Right ventricle myocardium superior (tissue), 1 donor: ENCODE measurements around the gene RNASEH1. TPM values are rescaled to one million over a fixed set of nuclear protein-coding genes. Genes with fewer than 3 reads are reported as not detected.
A peak's percentile ranks its signal among the peaks of the same experiment; 100 is the strongest.
"Not testable (repeated sequence)": the region's sequence is repeated elsewhere in the genome, so short reads cannot be mapped to it uniquely, and the experiment has no call there.

Experiments used
- ATAC-seq: fragments of 200-7000 bp; cut with Tn5 transposase; one replicate; pipeline ENCODE4 v1.9.1; 2020; ENCODE audit warnings: mild to moderate bottlenecking; ENCODE audit not compliant: poor library complexity
- DNase-seq: peaks from one replicate; pipeline ENCODE4 v3.0.0-alpha.2; 2020
- intact Hi-C: fragments of 100-400 bp; cut with DNase I; formaldehyde crosslinking; loops from one replicate; pipeline ENCODE4 v1.11.2; 2022
- total RNA-seq: library from RNA; stranded (reverse); fragmentation: NEBNext Ultra II Directional; extraction: Animal tissue kit (Norgen Biotek cat#: 25700); gene quantifications from one replicate; pipeline ENCODE4 v1.2.1, GENCODE V29; 2021
- donor health status: DM: no; HTN: yes; CAD: no; lungs with severe emphysema.

The RNASEH1 gene
- total RNA-seq, 1 donor from 2014 or later = 20.8 TPM

- DNase-seq = no peak
- no peak for ATAC-seq
- intact Hi-C loops = no loop called here
Observed at GRCh38 chr2:3529316-3530025, 28.7 kb downstream of the RNASEH1 start.

DNA sequence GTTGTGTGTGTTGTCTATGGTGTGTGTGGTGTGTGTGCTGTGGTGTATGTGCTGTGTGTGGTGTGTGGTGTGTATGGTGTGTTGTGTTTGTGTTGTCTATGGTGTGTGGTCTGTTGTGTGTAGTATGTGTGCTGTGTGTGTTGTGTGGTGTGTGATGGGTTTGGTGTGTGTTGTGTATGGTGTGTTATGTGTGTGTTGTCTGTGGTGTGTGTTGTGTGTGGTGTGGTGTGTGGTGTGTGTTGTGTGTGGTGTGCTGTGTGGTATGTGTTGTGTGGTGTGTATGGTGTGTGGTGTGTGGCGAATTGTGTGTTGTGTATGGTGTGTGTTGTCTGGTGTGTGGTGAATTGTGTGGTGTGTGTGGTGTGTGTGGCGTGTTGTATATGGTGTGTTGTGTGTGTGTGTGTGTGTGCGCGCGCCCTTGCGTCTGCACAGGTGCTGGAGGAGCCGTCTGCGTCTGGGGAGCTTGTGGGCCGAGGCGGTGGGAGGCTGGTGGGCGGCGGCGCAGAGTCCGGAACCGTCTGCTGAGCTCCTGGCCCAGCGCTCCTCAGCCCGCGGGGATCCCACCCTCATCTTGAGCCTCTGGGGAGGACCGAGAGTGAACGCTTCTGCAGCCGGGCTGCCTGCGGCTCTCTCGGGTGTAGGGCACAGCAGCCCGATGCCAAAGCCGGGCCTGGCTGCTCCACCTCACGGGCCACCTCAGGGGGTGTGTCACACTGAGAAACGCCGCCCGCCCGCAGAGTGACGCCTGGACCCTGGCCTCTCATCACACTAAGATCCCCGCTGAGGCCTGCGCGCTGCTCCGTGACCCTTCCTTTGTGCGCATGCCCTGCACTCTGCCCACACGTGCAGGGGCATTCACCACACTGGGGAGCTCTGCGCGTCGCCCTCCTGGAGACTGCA lies 30.0 kb downstream of the RNASEH1 start:
- DNase-seq (no peak), ATAC-seq (no peak)
- intact Hi-C loops = no loop called here

DNA sequence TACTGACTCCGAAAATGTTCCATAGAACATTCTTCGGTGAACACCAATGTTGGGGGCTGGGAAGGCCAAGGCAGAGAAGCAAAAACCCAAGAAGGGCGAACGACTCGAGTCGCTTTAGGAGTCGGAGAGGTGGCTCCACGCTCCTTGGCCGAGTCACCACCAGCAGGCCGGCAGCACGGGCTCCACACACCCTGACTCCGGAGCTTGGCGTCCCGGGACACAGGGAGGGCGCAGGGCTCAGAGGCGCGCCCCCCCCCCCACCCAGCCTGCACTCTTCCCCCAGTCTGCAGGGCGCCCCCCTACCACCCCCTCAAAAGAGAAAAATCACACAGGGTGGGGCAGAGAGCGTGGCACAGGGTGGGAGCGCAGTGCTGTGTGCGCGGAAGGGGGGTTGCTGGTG lies 31.3 kb downstream of the RNASEH1 start:
- no peak for DNase-seq
- intact Hi-C loops = no loop called here
- no peak for ATAC-seq

- no peak for ATAC-seq
Observed at GRCh38 chr2:3523551-3524041, 34.5 kb downstream of the RNASEH1 start.

DNA sequence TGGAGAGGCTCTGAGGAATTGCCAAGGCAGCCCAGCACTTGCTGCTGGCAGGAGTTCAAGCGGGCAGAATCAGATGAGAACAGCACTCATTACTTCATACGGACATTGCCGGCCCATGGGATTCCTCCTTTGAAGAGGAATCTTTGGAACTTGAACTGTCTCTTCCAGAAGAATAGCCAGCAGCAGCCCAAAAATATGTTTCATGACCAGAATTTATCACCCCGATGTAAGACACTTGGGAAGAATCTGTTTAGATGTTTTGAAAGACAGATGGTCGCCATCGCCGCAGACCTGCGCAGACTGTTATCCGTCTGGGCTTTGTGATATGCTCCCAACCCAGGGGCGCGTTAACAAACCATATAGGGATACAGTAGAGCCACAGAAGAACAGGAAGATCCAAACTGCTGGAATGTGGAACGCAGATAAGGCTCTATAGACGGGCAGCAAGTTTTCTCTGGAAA lies 35.1 kb downstream of the RNASEH1 start:
- no peak for DNase-seq
- intact Hi-C loops = no loop called here
- ATAC-seq = no peak

More at GRCh38 chr2:3523551-3524041, 34.5 kb downstream of the RNASEH1 start:
- intact Hi-C loops = no loop called here
- DNase-seq = no peak

DNA sequence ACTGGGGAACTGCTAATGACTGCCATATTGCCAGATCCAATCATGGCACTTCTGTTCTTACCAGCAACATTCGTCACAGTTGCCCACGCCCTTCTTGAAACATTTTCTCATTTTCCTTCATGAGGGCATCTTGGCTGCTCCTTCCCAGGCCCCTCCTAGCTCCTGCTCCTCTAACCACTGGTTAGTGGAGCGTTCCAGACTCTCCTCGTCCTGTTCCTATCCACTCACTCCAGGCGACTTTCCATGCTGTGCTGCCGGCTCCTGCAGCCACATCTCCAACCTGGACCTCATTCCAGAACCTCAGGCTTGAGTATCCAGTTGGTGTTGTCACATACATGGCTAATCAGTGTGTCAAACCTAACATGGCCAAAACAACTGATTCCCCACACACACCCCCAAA lies 37.5 kb downstream of the RNASEH1 start:
- no peak for ATAC-seq
- no peak for DNase-seq
- intact Hi-C loops = no loop called here

DNA sequence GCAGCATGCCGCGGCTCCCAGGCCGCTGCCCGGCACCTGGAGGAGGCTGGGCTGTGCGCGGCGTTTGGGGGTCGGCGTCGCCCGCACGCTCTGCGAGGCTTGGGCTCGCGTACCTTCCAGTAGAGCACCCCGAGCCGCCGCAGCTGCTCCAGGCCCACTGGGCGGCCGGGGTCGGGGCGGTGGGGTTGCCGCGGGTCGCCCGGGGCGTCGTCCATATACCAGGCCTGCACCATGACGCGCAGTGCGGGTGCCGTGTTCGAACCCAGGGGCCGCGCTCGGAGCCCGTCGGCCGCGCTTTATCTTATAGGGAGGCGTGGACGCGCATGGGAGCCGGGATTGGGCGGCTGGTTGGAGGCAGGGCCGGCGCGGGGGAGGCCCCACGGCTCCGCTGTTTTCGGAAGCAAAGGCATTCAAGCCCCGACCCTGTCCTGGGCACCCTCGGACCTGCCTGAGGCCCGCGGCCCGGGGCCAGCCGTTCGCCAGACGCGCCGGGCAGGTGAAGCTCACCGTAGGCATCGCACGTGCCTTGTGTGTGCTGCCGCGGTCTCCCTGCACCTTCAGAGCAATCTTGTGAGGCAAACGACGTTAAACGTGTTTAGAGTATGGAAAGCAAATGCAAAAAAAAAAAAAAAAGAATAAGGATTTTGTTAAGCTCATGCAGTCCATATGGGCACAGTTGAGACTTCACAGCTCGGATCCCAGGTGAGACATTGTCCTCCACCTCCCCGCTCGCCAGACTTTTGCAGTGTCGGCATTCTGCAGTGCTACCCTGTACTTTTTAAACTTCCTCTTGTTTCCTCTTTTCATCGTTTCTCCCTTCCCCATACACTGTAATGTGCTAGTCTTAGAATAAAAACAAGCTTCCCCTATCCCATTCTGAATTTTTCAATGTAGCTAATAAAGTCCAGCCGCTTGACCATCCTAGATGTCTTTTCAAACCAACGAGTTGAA lies 38.6 kb downstream of the RNASEH1 start, which contains the start of gene ADI1:
Gene ADI1, minus strand, starts transcription at position 277 of the 951 bp plus-strand sequence. Its CDS starts 44 bp downstream, at position 233.
- peak; percentile 93 for DNase-seq
- intact Hi-C loops = no loop called here

DNA sequence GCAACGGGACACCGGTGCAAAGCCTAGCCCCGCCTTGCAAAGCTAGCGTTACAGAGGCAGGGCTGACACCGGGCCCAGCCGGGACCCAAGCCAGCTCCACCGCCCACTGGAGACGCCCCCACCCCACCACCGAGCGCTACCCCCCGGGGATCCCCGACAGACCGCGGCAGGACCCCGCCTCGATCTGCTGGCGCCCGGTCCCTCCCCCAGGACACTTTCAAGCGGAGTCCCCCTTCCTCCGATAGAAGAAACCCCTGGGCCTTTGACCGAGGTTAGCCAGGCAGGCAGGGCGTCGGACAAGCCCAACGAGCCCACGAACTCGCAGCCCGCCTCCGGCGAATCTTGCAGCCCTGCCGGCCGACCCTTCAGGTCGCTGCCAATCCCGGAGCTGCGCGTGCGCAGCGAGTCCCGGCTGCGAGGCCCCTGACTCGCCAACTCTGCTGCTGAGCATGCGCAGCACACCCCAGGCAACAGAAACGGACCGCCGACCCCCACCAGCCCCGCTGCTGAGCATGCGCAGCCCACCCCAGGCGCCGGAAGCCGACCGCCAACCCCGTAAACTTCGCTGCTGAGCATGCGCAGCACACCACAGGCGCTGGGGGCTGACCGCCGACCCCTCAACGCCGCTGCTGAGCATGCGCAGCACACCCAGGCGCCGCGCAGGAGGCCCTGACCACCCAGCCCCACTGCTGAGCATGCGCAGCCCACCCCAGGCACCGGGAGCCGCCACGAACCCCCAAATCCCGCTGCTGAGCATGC lies 39.5 kb downstream of the RNASEH1 start:
- DNase-seq = peak; percentile 99
- peak; percentile 96 for ATAC-seq
- intact Hi-C loops = no loop called here

More for the DNA sequence above, 38.6 kb downstream of the RNASEH1 start, which contains the start of gene ADI1:
- ATAC-seq = peak; percentile 83

DNA sequence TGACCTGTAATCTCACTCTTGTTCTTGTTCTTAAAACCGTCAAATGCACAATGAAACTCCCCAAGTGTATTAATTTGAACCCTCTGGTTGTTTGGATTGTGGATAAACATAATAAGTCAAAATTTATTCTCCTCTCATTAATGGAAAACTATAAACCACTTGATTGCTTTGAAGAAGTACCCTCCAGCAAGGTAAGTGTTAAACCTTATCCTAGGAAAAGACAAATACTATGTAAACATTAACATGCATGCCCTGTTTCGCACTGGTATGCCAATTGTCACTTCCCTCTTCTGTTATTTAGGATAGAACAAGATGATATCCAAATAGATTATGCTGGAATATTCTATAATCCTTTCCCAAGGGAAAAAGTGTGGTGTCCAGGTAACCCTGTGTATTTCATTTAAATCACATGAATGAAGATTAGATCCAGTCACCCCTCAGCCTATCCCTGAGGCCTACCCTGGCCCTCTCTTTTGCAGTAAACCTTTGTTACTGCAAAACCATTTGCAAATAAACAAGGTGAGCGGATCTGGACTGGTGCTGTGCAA lies 40.1 kb downstream of the RNASEH1 start:
- ATAC-seq = no peak
- intact Hi-C loops = no loop called here
- no peak for DNase-seq

DNA sequence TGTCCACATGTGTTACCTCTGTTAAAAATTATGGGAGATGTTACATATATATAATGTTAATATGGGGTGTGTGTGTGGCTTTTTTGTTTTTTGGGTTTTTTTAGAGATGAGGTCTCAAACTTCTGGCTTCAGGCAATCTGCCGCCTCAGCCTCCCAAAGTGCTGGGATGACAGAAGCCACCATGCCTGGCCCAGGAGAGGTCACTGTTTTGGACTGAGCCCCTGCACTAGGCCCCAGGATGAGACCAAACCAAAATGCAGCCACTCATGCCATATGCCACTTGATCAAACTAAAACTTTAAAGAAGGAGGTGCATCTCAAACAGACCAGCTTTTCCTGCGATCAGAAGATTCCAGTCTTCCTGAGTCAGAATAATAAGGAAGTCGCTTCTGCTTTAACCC lies 41.3 kb downstream of the RNASEH1 start:
- intact Hi-C loops = no loop called here
- DNase-seq (no peak), ATAC-seq (no peak)

- ATAC-seq, DNase-seq, intact Hi-C loops: not testable (repeated sequence)
Observed at GRCh38 chr2:3515438-3515837, 42.7 kb downstream of the RNASEH1 start.

GRCh38 chr2:3513026-3513810 lies 44.9 kb downstream of the RNASEH1 start:
- no peak for ATAC-seq

DNA sequence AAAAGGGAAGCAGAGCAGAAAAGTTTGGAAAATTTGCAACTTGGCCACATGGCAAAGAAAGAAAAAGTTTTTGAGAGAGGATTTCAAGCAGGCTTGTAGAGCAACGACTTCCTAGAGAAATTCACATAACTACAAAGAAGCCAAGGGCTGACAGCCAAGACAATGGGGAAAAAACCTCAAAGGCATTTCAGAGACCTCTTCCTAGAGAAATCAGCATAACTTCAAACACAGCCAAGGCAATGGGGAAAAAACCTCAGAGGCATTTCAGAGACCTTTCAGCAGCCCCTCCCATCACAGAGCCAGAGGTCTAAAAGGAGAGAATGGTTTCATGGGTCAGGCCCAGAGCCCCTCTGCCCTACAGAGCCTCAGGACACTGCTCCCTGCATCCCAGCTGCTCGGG lies 46.0 kb downstream of the RNASEH1 start:
- ATAC-seq (no peak), DNase-seq (no peak)
- intact Hi-C loops = no loop called here

More at GRCh38 chr2:3513026-3513810, 44.9 kb downstream of the RNASEH1 start:
- intact Hi-C loops = no loop called here
- no peak for DNase-seq

GRCh38 chr2:3505771-3506170 lies 52.4 kb downstream of the RNASEH1 start:
- ATAC-seq (peak; percentile 66), DNase-seq (no peak)
- intact Hi-C loops = no loop called here

GRCh38 chr2:3504741-3505140 lies 53.4 kb downstream of the RNASEH1 start:
- no peak for ATAC-seq
- intact Hi-C loops = no loop called here
- DNase-seq = no peak

DNA sequence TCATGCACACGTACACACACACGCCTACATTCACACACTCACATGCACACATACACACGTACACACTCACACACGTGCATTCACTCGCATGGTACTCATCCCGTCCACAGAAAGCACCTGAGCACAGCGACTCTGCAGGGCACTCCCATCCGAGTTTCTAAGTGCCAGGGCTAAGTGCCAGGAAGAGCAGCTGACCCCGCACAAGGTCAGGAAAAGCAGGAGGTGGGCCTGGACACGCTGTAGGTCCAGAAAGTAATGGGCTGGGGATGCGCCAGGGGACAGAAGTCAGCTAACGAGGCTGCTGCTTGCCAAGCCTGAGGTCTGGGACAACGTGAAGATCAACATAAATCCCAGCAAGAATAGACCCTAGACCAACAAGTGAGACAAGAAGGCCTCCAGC lies 54.6 kb downstream of the RNASEH1 start:
- no peak for DNase-seq
- ATAC-seq = peak; percentile 35
- intact Hi-C loops = no loop called here

GRCh38 chr2:3503046-3503445 lies 55.1 kb downstream of the RNASEH1 start:
- intact Hi-C loops = no loop called here
- no peak for ATAC-seq
- no peak for DNase-seq
